UCSD-AML1 (cell line): Measurements from ENCODE around the gene DNAJC27.
A peak's percentile ranks its signal among the peaks of the same experiment; 100 is the strongest.

Experiments used
- DNase-seq: peaks from one replicate; lab custom pipeline; 2025; ENCODE audit not compliant: unreplicated experiment; lab: John Stamatoyannopoulos, UW

Gene DNAJC27

DNA sequence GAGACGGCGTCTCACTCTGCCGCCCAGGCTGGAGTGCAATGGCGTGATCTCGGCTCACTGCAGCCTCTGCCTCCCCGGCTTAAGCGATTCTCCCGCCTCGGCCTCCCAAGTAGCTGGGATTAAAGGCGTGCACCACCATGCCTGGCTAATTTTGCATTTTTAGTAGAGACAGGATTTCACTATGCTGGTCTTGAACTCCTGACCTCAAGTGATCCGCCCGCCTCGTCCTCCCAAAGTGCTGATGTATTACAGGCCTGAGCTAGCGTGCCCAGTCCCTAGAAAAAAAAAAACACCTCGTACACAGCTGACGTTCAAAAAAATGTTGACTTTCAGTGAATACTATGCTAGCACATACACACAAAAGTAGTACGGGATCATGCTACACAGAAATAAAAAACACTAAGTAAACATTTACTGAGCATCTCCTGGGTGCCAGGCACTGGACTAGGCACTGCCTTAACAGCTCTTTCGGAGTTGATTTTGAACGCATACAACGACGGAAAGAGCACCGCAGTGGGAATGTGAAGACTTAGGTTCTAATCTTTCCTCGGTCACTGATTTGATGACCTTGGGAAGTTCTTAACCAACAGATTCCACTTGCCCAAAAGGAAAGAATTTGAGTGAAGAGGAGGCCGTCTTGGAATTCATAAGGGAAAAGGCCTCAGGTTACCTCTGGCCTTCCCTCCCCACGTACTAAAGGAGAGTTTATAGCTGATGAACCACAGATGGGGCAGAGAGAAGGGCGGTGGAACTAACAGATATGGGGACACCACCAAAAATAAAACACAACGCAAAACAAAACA, 1.1 kb downstream of the DNAJC27 start:
- no peak for DNase-seq

DNA sequence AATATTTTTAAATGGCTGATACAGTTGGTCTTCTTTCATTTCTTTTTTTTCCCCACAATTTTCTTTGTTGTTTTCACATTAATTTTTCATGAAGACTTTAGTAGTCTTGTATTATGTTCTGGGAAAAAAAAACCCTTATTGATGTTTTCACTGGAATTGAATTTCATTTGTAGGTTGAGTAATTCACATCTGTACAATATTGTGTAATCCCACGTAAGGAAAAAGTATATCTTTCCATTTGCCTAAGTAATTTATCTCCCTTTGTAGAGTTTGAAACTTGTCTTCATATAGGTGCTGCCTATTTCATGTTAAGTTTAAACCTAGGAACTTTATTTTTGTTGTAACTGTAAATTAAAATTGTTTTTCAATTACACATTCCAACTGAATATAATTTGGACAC, 2.0 kb downstream of the DNAJC27 start:
- DNase-seq = no peak

DNA sequence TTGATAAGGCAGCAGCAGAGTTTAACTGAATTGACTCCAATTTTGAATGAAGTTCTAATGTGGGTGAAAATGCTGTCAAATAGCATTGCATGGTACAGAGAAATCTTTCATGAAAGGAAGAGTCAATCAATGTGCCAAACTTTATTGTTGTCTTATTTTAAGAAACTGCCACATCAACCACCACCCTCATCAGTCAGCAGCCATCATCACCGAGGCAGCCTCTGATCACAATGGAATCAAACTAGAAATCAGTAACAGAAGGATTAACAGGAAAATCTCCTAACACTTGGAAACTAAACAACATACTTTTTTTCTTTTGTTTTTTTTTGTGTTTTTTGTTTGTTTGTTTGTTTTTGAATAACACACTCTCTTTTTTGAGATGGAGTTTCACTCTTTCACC, 9.9 kb downstream of the DNAJC27 start:
- DNase-seq = no peak

DNA sequence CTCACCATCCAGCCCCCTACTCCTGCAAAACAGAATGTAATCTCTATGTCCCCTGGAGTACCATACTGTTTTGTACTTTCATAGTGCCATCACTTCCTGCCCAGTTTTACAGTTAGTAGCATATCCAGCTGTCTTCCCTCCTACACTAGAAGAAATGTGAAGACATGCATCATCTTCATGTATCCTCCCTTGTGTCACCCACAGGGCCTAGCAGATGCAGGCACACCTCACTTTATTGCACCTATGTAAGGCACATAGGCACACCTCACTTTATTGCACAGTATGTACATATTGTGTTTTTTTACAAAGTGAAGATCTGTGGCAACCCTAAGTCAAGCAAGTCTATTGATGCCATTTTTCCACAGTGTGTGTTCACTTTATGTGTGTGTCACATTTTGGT, 12.0 kb downstream of the DNAJC27 start:
- no peak for DNase-seq

DNA sequence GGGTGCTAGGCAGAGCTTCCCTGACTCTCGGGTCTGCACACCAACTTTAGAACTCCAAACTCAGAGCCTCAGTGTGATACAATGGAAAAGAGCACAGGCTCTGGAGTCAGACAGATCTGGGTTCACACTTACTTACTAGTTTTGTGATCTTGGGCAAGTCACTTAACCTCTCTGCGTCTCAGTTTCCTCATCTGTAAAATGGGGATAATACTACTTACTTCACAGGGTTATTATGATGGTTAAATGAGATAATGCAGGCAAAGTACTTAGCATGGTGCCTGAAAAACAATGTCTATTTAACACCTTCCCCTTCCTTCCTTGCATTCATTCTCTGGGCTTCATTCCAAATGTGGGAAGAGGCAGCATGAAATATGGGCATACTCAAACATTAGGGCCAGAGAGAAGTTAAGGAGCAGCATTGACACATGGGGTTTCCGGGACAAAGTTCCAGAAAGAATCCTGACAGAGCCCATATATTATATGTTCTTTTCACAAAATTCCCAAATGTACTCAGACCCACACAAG, 13.3 kb downstream of the DNAJC27 start:
- no peak for DNase-seq

DNA sequence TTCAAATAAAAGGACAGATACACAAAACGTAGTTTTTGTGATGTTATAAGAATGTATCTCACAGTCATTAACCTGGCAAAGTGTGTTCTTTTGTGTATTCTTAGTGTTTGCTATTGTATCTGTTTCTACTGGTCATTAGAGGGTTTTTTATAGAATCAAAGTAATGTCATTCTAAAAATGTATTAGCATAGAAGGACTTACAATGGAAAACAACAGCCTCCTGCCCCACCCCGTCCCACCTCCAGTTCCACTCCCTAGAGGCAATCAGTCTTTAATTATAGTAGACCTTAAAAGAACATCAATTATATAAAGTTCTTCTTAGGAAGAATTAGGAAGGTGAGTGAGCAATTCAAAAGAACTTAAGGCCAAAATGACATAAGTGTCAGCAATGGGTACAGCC, 13.8 kb downstream of the DNAJC27 start:
- DNase-seq = no peak

DNA sequence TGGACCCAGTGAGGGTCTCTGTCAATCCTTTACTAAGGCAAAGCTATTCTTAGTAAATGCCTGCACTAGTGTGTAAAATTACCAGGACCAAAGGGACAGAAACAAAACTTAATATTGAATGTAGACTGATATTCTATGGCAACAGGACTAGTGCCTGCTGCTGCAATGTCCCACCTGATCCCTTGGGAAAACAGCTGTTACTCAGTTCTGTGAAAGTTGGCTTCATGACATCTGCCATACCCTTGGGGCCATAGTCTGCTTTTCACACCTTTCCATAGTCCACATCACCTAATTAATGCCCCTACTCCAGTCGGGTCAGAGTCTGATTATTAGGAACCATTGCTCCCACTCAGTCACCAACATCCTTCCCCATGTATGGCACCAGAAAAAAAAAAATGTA, 14.5 kb downstream of the DNAJC27 start:
- no peak for DNase-seq

DNA sequence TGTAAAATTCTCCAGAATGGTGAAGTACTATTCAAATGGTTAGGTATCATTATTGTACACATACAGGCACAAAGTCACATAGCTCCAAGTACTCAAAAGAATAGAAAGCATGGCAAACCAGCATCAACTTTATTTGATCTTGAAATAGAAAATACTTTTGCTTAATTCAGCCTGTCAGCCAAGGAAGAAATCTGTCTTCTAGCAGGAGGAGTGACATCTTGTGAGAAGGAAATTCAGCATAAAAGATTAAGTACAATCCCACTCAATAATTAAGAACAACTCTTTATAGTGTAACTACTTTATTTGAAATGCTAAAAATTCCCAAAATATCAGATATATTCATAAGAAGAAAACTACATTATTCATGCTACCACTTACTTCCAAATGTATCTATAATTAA, 15.8 kb downstream of the DNAJC27 start:
- no peak for DNase-seq

DNA sequence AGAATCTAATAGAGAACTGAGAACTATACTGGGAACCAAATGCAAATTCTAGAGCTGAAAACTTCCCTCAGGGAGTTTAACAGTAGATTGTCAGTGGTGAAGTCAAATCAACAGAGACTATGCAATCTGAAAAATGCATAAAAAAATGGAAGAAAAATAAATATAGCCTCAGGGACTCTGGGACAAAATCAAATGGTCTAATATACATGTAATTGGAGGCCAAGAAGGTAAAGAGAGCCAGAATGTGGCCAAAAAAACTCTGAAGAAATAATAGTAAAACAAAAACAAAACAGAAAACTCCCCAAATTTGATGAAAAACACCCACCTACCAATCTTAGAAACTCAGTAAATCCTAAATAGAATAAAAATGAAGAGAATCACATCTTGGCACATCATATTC, 16.5 kb downstream of the DNAJC27 start:
- DNase-seq = no peak

DNA sequence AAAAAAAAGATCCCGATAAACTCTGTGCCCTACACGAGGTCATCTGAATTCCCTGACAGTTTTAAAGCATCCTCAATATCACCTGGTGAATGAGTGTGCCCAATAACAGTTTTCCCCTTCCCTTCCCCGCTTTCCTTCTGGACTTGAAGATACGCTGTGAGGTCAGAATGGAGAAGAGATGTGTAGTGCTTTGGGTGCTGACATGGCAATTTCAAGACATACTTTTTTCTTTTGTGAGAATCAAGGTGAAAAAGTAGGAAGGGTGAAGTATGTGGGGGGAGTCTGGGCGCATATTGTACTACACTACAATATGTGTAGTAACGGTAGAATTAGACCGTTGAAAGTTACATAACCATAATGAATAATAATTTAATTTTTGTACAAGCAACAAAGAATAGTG, 21.7 kb downstream of the DNAJC27 start:
- DNase-seq = no peak

DNA sequence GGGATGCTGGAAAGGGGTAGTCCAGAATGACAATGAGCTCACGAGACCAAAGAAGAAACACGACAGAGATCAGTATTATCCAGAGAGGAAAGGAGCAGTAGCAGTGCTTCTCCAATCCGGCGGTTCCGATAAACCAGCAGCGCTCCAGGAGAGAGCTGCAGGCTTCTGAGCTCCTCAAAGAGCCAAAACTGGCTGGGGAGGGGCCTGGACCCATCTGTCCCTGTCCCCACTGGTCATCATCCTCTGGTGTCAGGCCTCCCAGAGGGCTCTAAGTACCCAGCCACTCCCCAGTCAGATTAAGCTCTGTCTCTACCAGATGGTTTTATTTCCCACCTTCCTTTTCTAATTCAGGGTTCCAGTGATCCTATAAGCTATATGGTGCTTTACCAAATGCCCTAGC, 23.2 kb downstream of the DNAJC27 start:
- no peak for DNase-seq

DNA sequence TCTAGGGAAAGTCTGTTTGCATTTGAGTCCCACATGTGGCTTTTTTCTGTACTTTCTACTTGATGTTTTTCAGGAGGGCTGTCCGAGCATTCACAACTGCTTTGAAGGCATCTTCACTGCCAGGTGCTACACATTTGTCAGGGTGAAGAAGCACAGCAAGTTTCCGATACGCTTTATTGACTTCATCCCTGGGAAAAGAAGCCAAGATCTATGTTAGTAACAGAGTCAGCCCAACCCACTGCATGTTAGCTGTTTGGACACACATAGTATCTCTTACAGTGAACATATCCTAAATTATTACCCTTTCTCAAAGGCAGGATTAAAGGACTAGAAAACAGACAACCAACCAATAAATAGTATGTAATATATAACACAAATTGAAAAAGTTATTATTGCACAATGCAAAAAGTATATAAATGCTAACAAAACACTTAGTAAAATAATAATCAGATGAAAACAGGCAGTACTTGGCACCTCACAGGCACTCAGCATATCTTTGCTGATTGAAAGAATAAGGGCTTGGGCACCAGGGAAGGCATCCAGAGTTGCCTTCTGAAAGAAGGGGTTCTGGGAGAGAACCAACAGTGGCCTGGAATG, 24.1 kb downstream of the DNAJC27 start:
- DNase-seq = no peak

DNA sequence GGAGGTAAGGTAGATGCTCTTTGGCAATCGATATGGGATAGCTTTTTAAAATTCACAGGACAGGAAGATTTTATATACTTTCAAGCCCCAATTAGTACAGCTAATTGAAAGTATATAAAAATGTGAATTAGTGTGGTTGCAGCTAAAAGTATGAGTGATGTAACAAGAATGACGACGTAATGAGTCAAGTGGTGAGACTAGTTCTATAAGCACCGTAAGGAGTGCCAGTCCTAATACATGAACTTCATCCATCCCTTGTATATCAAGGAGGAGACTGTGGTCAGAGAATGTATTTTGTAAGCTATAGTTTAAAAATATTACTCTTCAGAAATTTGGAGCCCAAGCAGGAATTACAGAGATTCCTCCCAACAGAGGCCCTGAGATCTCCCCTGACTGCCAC, 25.8 kb downstream of the DNAJC27 start:
- no peak for DNase-seq

DNA sequence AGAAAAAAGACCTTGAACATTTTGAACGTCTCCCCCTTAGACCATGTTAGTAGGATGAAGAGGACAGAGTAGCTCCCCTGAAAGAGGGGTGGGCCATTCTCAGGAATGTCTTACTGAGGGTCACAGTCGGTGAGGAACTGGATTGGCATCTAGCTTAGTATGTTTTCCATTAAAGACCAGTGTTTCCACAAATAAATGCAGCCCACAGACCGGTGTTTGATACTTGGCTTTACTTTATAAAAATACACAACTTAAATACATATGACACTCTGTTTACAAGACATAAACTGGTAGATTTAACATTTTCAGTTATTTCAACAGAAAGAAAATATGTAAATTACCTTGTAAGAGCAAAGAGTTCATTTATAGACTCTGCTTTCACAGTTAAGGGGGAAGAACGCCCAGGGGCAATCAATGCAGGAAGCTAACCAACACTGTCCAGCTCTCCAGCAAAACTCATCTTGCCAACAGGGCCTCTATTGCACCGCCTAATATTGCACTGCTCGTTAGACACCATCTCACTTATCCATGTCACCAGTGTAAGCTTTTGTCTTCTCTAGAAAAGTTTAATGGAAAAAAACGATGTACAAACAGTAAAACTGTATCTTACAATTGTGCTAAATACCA, 28.2 kb downstream of the DNAJC27 start:
- no peak for DNase-seq

DNA sequence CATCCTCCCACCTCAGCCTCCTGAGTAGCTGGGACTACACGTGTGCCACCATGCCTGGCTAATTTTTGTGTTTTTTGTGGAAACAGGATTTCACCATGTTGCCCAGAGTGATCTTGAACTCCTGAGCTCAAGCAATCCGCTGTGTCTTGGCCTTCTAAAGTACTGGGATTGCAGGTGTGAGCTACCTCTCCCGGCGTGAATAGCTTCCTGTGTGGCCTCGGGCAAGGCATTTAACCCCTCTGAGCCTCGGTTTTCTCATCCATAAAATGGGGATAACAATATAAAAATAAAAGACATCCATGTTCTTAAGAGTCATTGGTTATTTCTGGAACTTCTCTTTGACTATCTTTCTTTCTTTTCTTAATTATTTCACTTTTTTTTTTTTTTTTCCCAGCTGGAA, 32.4 kb downstream of the DNAJC27 start:
- DNase-seq = no peak

DNA sequence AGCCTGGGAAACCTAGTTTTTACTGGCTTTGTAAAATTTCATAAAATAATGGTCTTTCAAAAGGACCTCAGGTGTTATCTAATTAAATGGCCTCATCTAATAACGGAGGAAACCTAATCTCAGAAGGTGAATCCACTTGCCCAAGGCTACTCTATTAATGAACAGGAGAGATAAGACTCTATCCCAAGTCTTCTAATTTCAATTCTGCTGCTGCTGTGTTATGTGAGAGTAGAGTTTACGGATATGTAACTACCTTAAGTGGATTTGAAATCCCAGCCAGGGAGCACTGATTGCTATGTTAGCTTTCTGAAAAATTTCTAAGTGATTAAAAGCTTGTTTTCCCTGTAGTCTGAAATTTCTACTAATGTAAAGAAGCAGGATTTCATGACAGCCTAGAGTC, 34.5 kb downstream of the DNAJC27 start:
- no peak for DNase-seq

DNA sequence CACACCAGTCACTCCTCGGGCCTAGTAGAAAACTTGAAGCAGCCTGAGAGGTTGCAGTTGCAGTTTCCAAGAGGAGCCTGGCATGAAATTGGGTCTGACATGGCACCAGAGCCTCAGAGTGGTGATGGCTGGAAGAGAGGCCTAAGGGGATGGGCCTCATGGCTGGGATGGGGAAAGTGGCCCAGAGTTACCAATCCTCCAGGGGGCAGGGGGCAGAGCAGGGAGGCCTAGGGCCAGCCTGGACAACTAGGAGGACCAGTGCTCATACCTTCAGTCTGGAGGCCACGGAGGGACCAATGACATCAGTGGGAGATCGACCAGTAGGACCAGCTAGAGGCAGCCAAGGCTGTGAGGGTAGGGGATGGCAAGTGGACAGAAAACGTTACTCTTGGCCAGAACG, 36.6 kb downstream of the DNAJC27 start:
- no peak for DNase-seq

DNA sequence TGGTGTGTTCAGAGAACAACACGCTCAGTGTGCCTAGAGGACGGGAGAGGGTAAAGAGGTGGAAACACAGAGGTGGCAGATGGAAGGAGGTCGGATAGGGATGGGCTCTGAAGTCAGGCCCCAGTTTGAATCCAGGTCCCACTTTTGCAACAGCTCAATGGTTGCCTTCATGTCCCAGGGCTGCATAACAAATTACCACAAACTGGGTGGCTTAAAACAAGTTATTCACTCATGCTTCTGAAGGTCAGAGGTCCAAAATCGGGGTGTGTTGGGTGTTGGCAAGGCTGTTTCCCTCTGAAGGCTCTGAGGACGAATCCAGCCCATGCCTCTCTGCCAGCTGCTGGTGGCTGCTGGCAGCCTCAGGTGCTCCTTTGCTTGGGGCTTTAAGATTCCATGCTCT, 39.0 kb downstream of the DNAJC27 start:
- DNase-seq = no peak

DNA sequence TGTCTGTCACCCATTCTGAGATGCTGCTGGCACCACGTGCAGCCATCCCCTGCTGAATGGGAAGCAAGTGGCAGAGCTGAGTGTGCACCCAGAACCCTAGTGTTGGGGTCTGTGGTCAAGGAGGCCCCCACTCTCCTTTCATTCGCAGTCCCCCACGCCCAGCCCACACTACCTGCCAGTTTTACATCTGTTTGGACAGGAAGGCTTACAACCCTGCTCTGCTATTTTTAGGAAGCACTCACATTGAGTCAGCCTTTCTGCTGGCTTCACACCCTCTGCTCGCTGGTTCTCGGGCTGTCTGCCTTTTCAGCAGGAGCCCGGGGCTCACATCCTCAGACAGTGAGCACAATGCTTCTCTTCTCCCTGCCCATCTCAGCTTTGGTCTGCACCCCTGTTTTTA, 41.0 kb downstream of the DNAJC27 start:
- DNase-seq = peak; percentile 44

DNA sequence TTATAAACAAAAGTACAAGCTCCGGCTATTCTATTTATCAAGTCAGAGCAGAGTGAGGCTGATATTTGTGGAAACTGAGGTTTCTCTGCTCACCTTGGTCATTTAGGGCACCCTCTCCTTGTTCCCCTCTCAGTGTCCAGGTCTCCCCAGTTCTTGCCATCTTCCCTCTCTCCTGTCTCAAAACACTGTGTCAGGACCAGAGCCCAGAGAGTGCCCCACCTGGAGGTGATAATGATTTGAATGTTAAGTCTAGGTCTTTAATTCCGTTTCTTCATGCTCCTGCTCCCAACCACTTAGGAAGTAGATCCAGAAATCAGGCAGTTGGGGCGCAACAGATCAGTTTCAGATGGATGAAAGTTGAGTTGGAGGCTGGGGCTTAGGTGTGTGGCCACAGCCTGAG, 42.5 kb downstream of the DNAJC27 start:
- no peak for DNase-seq

DNA sequence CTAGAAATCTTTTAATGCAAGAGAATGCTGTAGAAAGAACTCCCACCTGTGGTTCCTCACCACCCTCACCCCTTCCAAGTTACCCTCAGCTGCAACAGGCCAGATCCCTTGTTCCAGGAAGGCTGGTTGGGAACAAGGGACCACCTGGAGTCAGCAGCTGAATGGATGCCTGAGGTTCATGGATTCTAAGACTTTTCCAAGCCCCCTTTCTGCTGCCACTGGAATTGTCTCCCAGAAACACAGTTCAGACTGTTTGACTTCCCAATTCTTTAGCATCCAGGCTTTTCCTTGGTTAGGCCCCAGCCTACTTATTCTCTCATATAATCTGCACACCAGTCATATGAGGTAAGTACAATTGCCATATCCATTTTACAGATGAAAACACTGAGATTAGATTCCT, 43.7 kb downstream of the DNAJC27 start:
- DNase-seq = no peak

DNA sequence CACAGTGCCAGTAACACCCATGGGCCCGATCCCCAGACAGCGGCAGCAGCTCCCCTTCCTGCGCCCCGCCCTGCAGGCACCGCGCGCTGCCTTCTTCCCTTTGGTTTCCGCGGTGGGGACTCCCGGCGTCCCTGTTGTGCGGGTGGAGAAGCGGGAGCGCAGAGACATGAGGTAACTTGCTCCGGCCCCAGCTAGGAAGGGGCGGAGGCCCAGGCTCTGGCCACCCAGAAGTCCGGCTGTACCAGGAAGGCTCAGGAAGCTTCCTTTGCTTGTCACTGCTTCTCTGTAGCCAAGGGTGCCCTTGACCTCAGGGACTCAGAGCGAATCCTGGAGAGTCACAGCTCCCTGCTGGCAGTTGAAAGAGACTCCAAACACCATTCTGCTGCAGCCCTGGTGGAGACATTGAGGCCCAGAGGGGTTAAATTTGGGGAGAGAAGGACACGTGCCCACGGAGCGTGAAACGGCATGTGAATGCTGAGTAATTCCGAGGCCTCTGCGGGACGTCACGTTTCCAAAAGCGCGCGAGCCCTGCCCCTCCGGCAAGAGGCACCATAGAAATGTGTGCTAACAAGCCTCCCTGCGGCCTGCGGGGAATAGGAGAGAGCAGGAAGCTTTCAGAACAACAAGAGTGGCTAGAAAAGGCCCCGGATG, 45.0 kb downstream of the DNAJC27 start:
- DNase-seq = peak; percentile 68
